GM13977 (cell line): ENCODE results near the gene ZNF678.

Source experiments
- DNase-seq: peaks from one replicate; pipeline ENCODE4 v3.0.0; 2012; ENCODE audit warnings: low spot score
- CTCF ChIP-seq: IDR thresholded peaks from 2 replicates; pipeline ENCODE4 v1.5.1; 2012; ENCODE audit warnings: mild to moderate bottlenecking, control low read depth; ENCODE audit not compliant: insufficient read depth; ENCODE audit errors: extremely low read depth, missing control alignments
- in situ Hi-C: fragments of 300-500 bp; cut with MboI; formaldehyde crosslinking; loops from one replicate; pipeline ENCODE4 v1.12.0; 2022; ENCODE audit warnings: low sequenced_read_pairs, low pct_unique_long_range_greater_than_20kb, mixed read lengths, inconsistent platforms; ENCODE audit not compliant: unreplicated experiment

ZNF678 gene

GRCh38 chr1:227622739-227623475, 59.6 kb downstream of the ZNF678 start:
- no peak for DNase-seq
- in situ Hi-C loops: no loop called here

GRCh38 chr1:227632325-227632724, 69.0 kb downstream of the ZNF678 start:
- no peak for TF ChIP-seq CTCF
- no peak for DNase-seq
- in situ Hi-C loops: no loop called here

More at GRCh38 chr1:227622739-227623475, 59.6 kb downstream of the ZNF678 start:
- TF ChIP-seq CTCF: no peak

GRCh38 chr1:227635596-227635995, 72.2 kb downstream of the ZNF678 start:
- no peak for TF ChIP-seq CTCF
- in situ Hi-C loops: no loop called here
- DNase-seq: no peak

- in situ Hi-C loops: no loop called here
- no peak for TF ChIP-seq CTCF
- DNase-seq: no peak
These were observed 91.1 kb downstream of the ZNF678 start for GRCh38 chr1:227654431-227654830.

GRCh38 chr1:227654858-227655752, 91.7 kb downstream of the ZNF678 start:
- in situ Hi-C loops: no loop called here
- no peak for TF ChIP-seq CTCF
- DNase-seq: no peak

- in situ Hi-C loops: no loop called here
- TF ChIP-seq CTCF: no peak
- no peak for DNase-seq
These were observed 98.1 kb downstream of the ZNF678 start for GRCh38 chr1:227661495-227661894.
